ENCODE results near the gene MCM9. TPM values are rescaled to one million over a fixed set of nuclear protein-coding genes. Genes with fewer than 3 reads are reported as not detected.

Gene MCM9
- total RNA-seq, 1 donor from 2014 or later = 29.0 TPM

GRCh38 chr6:118897386-118897785, 37.6 kb downstream of the MCM9 start:
- H3K27me3 ChIP-seq = no peaks in the 10 kb centered on the region
- H3K79me2 ChIP-seq (ENCODE audit: low read depth) = peaks cover 94% of the 10 kb centered on the region
- H3K4me1 Mint-ChIP-seq = peaks cover 40% of the 10 kb centered on the region
- H3K36me3 Mint-ChIP-seq = peaks cover 29% of the 10 kb centered on the region
- no peak overlapping the region for H3K27ac Mint-ChIP-seq
- no peak overlapping the region for H3K27ac ChIP-seq
- peaks cover 56% of the 10 kb centered on the region for H4K20me1 ChIP-seq (ENCODE audit: low read depth)
- H3K9ac ChIP-seq = no peak overlapping the region
- H2AFZ ChIP-seq (replicated peaks) = no peak overlapping the region
- TF ChIP-seq EZH2 (IDR thresholded peaks at IDR 0.05) (no peak), EZH2phosphoT487 (IDR thresholded peaks at IDR 0.05) (no peak)
- TF ChIP-seq, protein P1, sequence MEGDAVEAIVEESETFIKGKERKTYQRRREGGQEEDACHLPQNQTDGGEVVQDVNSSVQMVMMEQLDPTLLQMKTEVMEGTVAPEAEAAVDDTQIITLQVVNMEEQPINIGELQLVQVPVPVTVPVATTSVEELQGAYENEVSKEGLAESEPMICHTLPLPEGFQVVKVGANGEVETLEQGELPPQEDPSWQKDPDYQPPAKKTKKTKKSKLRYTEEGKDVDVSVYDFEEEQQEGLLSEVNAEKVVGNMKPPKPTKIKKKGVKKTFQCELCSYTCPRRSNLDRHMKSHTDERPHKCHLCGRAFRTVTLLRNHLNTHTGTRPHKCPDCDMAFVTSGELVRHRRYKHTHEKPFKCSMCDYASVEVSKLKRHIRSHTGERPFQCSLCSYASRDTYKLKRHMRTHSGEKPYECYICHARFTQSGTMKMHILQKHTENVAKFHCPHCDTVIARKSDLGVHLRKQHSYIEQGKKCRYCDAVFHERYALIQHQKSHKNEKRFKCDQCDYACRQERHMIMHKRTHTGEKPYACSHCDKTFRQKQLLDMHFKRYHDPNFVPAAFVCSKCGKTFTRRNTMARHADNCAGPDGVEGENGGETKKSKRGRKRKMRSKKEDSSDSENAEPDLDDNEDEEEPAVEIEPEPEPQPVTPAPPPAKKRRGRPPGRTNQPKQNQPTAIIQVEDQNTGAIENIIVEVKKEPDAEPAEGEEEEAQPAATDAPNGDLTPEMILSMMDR (IDR thresholded peaks at IDR 0.05) = no peak
- peaks cover 7% of the 10 kb centered on the region for H3K36me3 ChIP-seq
- H3K4me1 ChIP-seq = peaks cover 35% of the 10 kb centered on the region
- no peak for DNase-seq (ENCODE audit: low spot score)
- peaks cover 9% of the 10 kb centered on the region for H3F3A ChIP-seq (ENCODE audit: low read depth)
- H3K27me3 Mint-ChIP-seq (ENCODE audit: insufficient read depth, low read depth) = no peaks in the 10 kb centered on the region
- H3K9me3 Mint-ChIP-seq = peaks cover 3% of the 10 kb centered on the region
- no peaks in the 10 kb centered on the region for H3K9me3 ChIP-seq (ENCODE audit: low read depth)
- no peak overlapping the region for H3K4me3 Mint-ChIP-seq
- H3K4me3 ChIP-seq = peak overlapping the region; percentile 15
- H3K4me2 ChIP-seq = peak overlapping the region; percentile 92

DNA sequence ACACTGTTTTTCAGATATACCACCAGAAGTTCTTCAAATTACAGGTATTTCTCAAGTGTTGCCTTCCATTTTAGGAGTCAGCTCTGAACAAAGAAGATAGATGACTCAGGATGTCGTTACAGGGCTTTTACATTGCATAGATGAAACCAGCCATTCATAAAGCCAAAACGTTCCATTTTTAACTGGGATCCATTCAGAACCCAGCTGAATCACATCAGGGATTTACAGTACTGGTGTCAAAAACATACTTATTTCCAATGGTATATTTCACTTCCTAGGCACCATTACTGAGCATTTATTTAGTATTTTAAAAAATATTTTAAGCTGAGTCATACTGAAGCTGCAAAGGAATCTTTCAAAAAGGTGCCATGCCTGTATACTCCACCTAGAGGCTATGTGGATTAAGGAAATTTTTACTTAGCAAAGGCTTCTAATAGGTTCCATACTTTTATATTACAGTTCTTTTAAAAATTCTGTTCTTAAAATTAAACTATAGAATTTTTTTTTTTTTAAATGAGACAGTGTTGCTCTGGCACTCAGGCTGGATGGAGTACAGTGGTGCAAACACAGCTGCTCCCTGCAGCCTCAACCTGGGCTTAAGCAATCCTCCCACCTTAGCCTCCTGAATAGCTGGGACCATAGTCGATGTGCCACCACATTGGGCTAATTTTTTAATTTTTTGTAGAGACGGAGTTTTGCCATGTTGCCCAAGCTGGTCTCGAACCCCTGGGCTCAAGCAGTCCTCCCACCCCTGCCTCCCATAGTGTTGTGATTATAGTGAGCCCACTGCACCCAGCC, 38.4 kb downstream of the MCM9 start:
- Histone ChIP-seq H3K4me1 (peaks cover 43% of the 10 kb centered on the region), H2AFZ (replicated peaks) (no peak overlapping the region), H3K9ac (peak overlapping the region; percentile 22), H3K36me3 (peaks cover 7% of the 10 kb centered on the region), H3K4me2 (peak overlapping the region; percentile 92), H3K79me2 (ENCODE audit: low read depth) (peaks cover 92% of the 10 kb centered on the region), H3K27me3 (no peaks in the 10 kb centered on the region), H3F3A (ENCODE audit: low read depth) (peaks cover 9% of the 10 kb centered on the region), H3K27ac (no peak overlapping the region), H3K9me3 (ENCODE audit: low read depth) (no peaks in the 10 kb centered on the region), H4K20me1 (ENCODE audit: low read depth) (peaks cover 49% of the 10 kb centered on the region), H3K4me3 (peak overlapping the region; percentile 97)
- peak overlapping the region; percentile 94 for H3K4me3 Mint-ChIP-seq
- H3K4me1 Mint-ChIP-seq = peaks cover 47% of the 10 kb centered on the region
- no peak for DNase-seq (ENCODE audit: low spot score)
- peaks cover 24% of the 10 kb centered on the region for H3K36me3 Mint-ChIP-seq
- TF ChIP-seq, protein P1 (IDR thresholded peaks at IDR 0.05) = peak; percentile 55
- TF ChIP-seq EZH2 (IDR thresholded peaks at IDR 0.05) = no peak
- peaks cover 2% of the 10 kb centered on the region for H3K27me3 Mint-ChIP-seq (ENCODE audit: insufficient read depth, low read depth)
- H3K27ac Mint-ChIP-seq = peak overlapping the region; percentile 57
- H3K9me3 Mint-ChIP-seq = peaks cover 3% of the 10 kb centered on the region

DNA sequence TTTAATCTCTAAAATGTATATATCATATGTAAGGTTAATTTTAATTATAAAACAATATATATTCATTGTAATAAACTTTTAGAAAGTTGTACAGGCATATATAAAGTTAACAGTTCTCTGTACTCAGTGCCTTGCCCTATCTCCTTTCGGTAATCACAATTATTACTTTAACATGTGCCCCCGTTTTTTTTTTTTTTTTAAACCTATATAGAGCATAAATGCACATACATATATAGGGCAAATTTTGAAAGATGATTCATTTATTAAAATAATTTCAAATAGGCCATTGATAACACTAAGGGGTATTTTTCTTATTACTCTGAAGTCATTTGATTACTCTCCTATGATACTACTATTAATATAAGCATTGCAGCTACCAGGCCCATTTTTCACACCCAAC, 39.1 kb downstream of the MCM9 start:
- Histone ChIP-seq H3K27ac (no peak overlapping the region), H3K36me3 (no peaks in the 10 kb centered on the region), H3K9me3 (ENCODE audit: low read depth) (no peaks in the 10 kb centered on the region), H3K4me1 (peaks cover 46% of the 10 kb centered on the region), H3F3A (ENCODE audit: low read depth) (peaks cover 9% of the 10 kb centered on the region), H3K27me3 (no peaks in the 10 kb centered on the region), H3K4me3 (peak overlapping the region; percentile 97), H3K4me2 (peak overlapping the region; percentile 92), H3K9ac (peak overlapping the region; percentile 81), H4K20me1 (ENCODE audit: low read depth) (peaks cover 42% of the 10 kb centered on the region), H3K79me2 (ENCODE audit: low read depth) (peaks cover 91% of the 10 kb centered on the region), H2AFZ (replicated peaks) (no peak overlapping the region)
- H3K4me1 Mint-ChIP-seq = peaks cover 48% of the 10 kb centered on the region
- DNase-seq (ENCODE audit: low spot score) = no peak
- H3K4me3 Mint-ChIP-seq = peak overlapping the region; percentile 94
- TF ChIP-seq, protein P1 (IDR thresholded peaks at IDR 0.05) = no peak
- TF ChIP-seq EZH2 (IDR thresholded peaks at IDR 0.05) (no peak), EZH2phosphoT487 (IDR thresholded peaks at IDR 0.05) (no peak)
- peaks cover 3% of the 10 kb centered on the region for H3K9me3 Mint-ChIP-seq
- peaks cover 2% of the 10 kb centered on the region for H3K27me3 Mint-ChIP-seq (ENCODE audit: insufficient read depth, low read depth)
- H3K27ac Mint-ChIP-seq = peak overlapping the region; percentile 57
- peaks cover 20% of the 10 kb centered on the region for H3K36me3 Mint-ChIP-seq
